AG09309 (cell line): ENCODE measurements around the gene ITGB7.

Source experiments
- DNase-seq: peaks from one replicate; pipeline ENCODE4 v3.0.0-alpha.2; 2010; ENCODE audit warnings: low read depth
- H3K4me3 ChIP-seq: 2 replicates; pipeline ENCODE4 v1.5.1; 2011; ENCODE audit warnings: mild to moderate bottlenecking, low read depth, low read length, moderate library complexity; ENCODE audit not compliant: control insufficient read depth
- CTCF ChIP-seq: IDR thresholded peaks from 2 replicates; pipeline ENCODE4 v1.5.1; 2011; ENCODE audit warnings: mild to moderate bottlenecking, low read depth, low read length, inconsistent platforms; ENCODE audit not compliant: insufficient read depth, control insufficient read depth; ENCODE audit errors: missing control alignments

Gene ITGB7

GRCh38 chr12:53201639-53202038, 5.4 kb downstream of the ITGB7 start:
- TF ChIP-seq CTCF, result no peak
- DNase-seq, result no peak

GRCh38 chr12:53201177-53201541, 5.9 kb downstream of the ITGB7 start:
- no peak overlapping the region for H3K4me3 ChIP-seq
- DNase-seq, result no peak
- no peak for TF ChIP-seq CTCF

More at GRCh38 chr12:53201639-53202038, 5.4 kb downstream of the ITGB7 start:
- H3K4me3 ChIP-seq, result no peak overlapping the region

- DNase-seq, result no peak
- H3K4me3 ChIP-seq, result no peak overlapping the region
- no peak for TF ChIP-seq CTCF
Observed at GRCh38 chr12:53200458-53201176, 6.4 kb downstream of the ITGB7 start.

- DNase-seq, result no peak
- no peak for TF ChIP-seq CTCF
- H3K4me3 ChIP-seq, result no peak overlapping the region
Observed at GRCh38 chr12:53200107-53200457, 7.0 kb downstream of the ITGB7 start.

GRCh38 chr12:53199700-53200099, 7.4 kb downstream of the ITGB7 start:
- TF ChIP-seq CTCF, result no peak
- H3K4me3 ChIP-seq, result no peak overlapping the region
- DNase-seq, result no peak

GRCh38 chr12:53198486-53199110, 8.5 kb downstream of the ITGB7 start:
- no peak for TF ChIP-seq CTCF
- H3K4me3 ChIP-seq, result no peak overlapping the region
- no peak for DNase-seq
